Right lobe of liver (tissue), 4 donors: Measurements from ENCODE around the gene NAP1L1.

ENCODE experiments used
- CTCF ChIP-seq, 4 donors: fragments of 200-600 bp in 3 of 4; fragments of 450-650 bp in 1 of 4; IDR thresholded peaks; one replicate each; pipeline versions ENCODE4 v1.5.1 to v1.8.0; 2016 to 2022; ENCODE audit warnings: antibody characterized with exemption in 4 of 4, mild to moderate bottlenecking in 2 of 4
- POLR2A ChIP-seq: fragments of 450-650 bp; IDR thresholded peaks from one replicate; pipeline ENCODE4 v1.6.1; 2017; ENCODE audit warnings: antibody characterized with exemption, mild to moderate bottlenecking
- donor health status: DM: no; HTN: no; CAD: no.
- donor health status: DM: no; HTN: no; CAD: no.
- donor health status: DM: no; HTN: yes; CAD: no.

- no peak for TF ChIP-seq CTCF (IDR thresholded peaks at IDR 0.05)
- no peak for TF ChIP-seq POLR2A
These were observed 33.3 kb upstream of the NAP1L1 start for GRCh38 chr12:76117751-76118150.
